GM10266 (cell line): ENCODE results near the gene MAN1C1.

Experiments
- DNase-seq: peaks from one replicate; pipeline ENCODE4 v3.0.0; 2012; ENCODE audit errors: extremely low spot score
- TF ChIP-seq, protein P1 (sequence below): IDR thresholded peaks from 2 replicates; pipeline ENCODE4 v1.5.1; 2012; ENCODE audit warnings: mild to moderate bottlenecking, low read depth; ENCODE audit not compliant: control insufficient read depth, insufficient read depth; ENCODE audit errors: missing control alignments

Gene MAN1C1

DNA sequence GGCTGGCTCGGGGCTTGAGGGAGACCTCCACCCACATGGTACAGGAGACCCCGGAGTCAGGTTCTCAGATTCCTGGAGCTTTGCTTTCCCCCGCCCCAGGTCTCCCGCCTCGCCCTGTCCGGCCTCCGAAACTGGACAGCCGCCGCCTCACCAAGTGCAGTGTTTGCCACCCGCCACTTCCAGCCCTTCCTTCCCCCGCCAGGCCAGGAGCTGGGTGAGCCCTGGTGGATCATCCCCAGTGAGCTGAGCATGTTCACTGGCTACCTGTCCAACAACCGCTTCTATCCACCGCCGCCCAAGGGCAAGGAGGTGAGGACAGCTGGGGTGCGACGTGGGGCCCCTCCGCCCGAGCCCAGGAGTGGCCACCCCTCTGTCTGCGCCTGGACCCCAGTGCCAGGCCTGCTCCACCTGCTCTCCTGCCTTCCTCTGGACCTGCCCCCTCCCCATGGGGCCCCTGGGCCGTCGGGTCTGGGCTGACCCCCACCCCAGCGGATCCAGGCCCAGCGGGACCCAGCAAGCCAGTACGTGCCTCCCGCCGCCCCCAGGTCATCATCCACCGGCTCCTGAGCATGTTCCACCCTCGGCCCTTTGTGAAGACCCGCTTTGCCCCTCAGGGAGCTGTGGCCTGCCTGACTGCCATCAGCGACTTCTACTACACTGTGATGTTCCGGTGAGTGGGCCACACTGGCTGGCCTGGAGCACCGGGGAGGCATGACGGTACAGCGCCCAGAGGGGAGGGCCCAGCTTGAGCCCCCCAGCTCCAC lies 192.1 kb downstream of the MAN1C1 start:
- TF ChIP-seq, protein P1, sequence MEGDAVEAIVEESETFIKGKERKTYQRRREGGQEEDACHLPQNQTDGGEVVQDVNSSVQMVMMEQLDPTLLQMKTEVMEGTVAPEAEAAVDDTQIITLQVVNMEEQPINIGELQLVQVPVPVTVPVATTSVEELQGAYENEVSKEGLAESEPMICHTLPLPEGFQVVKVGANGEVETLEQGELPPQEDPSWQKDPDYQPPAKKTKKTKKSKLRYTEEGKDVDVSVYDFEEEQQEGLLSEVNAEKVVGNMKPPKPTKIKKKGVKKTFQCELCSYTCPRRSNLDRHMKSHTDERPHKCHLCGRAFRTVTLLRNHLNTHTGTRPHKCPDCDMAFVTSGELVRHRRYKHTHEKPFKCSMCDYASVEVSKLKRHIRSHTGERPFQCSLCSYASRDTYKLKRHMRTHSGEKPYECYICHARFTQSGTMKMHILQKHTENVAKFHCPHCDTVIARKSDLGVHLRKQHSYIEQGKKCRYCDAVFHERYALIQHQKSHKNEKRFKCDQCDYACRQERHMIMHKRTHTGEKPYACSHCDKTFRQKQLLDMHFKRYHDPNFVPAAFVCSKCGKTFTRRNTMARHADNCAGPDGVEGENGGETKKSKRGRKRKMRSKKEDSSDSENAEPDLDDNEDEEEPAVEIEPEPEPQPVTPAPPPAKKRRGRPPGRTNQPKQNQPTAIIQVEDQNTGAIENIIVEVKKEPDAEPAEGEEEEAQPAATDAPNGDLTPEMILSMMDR: no peak
- no peak for DNase-seq

DNA sequence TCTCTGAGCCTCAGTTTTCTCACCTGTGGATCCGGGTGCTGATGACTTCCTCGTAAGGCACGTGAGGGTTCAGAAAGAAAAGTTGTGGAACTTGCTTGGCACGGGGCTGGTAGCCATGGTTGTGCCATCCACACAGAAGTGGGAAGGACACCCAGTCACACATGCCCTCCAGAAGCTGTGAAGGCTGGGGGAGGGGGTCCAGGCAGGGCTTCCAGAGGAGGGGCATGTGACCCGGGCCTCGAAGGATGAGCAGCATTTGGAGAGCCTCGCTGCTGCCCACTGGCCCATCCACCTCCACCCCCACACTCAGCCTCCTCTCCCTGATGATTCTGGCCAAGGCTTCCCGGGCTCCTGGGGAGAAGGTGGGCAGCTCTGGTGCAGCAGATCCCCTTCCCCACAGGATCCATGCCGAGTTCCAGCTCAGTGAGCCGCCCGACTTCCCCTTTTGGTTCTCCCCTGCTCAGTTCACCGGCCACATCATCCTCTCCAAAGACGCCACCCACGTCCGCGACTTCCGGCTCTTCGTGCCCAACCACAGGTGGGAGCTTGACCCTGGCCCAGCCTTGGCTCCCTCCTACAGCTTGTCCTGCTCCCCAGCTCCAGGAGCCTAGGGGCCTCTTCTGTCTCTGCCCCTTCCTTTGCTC lies 192.8 kb downstream of the MAN1C1 start:
- TF ChIP-seq, protein P1: no peak
- DNase-seq: peak; percentile 47

DNA sequence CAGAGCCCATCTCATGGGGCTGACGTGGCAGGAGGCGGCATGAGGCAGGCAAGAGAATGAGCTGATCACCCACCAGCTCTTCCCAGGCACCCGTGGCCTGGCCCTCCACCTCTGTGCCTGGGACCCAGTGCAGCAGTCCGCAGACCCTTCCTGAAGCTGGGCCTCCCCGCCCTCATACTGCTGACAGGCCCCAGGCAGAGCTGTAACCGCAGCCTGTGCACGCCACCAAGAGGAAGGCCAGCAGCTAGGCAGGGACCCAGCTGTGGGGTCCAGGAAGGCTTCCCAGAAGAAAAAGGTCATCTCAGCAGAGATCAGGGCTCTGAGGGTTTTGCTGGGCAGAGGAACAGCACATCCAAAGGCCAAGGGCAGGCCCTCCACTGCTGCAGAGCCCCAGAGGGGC lies 193.3 kb downstream of the MAN1C1 start:
- DNase-seq: no peak
- TF ChIP-seq, protein P1: peak; percentile 29

DNA sequence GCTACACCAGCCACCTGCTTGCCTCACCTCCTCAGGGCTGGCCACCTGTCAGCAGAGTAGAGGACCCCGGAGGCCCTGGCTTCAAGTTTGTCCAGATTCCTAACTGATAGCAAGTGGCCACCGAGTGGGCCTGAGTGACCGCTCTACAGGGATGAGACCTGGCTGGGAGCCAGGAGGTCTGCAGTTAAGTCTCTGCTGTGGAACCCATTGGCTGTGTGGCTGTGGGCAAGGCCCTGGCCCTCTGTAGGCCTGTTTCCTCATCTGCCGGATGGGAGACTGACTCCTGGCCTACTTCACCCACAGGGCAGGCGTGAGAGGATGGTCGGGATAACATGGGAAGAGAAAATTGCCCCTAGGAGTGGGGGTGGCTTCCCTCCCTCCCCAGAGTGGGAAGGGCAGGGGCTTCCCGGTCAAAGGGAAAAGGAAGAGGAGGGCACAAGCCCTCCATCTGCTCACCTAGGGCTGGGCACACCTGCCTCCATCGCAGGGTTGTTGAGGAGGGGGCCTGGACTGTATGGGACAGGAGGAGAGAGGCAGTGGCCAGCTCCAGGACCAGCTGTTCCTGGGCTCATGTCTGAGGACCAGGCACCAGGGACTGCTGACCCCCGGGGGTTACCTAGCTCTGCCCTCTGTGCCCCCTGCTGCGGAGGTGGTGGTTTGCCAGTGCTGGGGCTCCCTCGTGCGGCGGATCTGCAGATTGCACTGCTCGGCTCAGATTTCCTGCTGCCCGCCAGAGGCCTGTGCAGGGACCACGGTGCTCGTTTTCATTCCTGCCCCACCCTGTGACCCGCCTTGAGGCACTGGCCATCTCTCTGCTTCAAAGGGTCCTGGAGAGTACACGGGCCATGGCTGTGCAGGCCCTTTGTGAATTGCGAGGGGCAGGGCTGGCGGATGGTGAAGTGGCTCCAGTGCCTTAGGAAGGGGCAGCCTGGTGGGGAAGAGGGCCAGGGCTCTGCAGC lies 194.0 kb downstream of the MAN1C1 start:
- peak; percentile 80 for DNase-seq

DNA sequence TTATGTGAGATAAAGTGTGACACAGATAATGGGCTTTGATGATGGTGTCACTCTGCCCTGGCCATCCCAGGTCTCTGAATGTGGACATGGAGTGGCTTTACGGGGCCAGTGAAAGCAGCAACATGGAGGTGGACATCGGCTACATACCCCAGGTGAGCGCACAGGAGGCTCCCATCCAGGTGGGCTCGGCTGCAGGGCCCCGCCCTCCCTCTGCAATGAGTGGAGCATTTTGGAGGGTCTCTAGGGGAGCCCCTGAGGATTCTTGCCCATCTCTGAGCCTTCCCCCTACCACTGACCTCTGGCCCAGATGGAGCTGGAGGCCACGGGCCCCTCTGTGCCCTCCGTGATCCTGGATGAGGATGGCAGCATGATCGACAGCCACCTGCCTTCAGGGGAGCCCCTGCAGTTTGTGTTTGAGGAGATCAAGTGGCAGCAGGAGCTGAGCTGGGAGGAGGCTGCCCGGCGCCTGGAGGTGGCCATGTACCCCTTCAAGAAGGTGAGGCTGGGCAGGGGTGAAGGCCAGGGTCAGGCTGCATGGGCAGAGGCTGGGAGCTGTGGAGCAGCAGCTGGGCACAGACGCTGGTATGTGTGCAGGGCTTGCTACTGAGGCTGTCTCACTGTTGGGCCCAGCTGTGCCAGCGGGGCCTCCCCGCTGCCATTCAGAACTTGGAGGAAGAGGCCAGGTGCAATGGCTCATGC lies 194.9 kb downstream of the MAN1C1 start:
- no peak for DNase-seq

More for the DNA sequence above, 194.0 kb downstream of the MAN1C1 start:
- TF ChIP-seq, protein P1: peak; percentile 94

DNA sequence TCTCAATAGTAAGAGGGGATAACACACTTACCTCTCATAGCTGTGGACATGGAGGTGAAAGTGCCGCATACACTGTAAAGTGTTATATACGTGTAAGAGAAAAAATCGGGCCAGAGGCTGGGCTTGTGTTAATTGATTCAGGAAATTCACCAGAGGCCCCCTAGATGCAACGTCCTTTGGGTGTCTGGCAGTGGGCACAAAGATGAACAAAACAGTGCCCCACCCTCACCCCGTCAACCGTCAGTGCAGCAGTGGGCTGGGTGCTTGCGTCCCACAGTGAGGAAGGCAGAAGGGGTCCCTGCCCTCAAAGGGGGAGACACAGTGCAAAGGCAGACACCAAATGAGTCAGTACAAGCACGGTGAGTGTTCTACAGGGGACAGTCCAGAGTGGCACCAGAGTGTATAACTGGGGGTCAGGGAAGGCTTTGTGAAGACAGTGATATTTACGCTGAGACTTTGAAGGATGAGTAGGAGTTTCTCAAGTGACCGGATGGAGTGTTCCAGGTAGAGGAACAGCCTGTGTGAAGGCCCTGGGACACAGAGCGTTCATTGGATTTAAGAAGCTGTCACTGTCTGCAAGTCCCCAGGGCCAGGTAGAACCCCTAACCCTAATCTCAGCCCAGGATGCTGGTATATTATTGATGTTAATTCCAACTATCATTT lies 196.6 kb downstream of the MAN1C1 start:
- TF ChIP-seq, protein P1: no peak
- DNase-seq: no peak

More for the DNA sequence above, 194.9 kb downstream of the MAN1C1 start:
- TF ChIP-seq, protein P1: no peak
